UCSD-AML1 (cell line): ENCODE data around the gene CLEC7A.
A peak's percentile ranks its signal among the peaks of the same experiment; 100 is the strongest.

Experiments used
- DNase-seq: peaks from one replicate; lab custom pipeline; 2025; ENCODE audit not compliant: unreplicated experiment; lab: John Stamatoyannopoulos, UW

CLEC7A gene

GRCh38 chr12:10097521-10097920 is 32.5 kb downstream of the CLEC7A start:
- DNase-seq: no peak

- DNase-seq: no peak
These were observed 34.0 kb downstream of the CLEC7A start for GRCh38 chr12:10095971-10096370.

- no peak for DNase-seq
These were observed 35.2 kb downstream of the CLEC7A start for GRCh38 chr12:10094646-10095395.

GRCh38 chr12:10088955-10089900 is 40.8 kb downstream of the CLEC7A start:
- DNase-seq: no peak

- DNase-seq: no peak
These were observed 42.0 kb downstream of the CLEC7A start for GRCh38 chr12:10088031-10088430.

- DNase-seq: no peak
These were observed 43.6 kb downstream of the CLEC7A start for GRCh38 chr12:10086387-10086786.

- no peak for DNase-seq
These were observed 45.3 kb downstream of the CLEC7A start for GRCh38 chr12:10084733-10085132.

- DNase-seq: peak; percentile 66
These were observed 47.7 kb downstream of the CLEC7A start for GRCh38 chr12:10082117-10082874.

- DNase-seq: no peak
These were observed 54.5 kb downstream of the CLEC7A start for GRCh38 chr12:10075451-10075850.

- no peak for DNase-seq
These were observed 56.7 kb downstream of the CLEC7A start for GRCh38 chr12:10073261-10073660.

- DNase-seq: no peak
These were observed 57.9 kb downstream of the CLEC7A start for GRCh38 chr12:10072131-10072530.

GRCh38 chr12:10070380-10070779 is 59.6 kb downstream of the CLEC7A start:
- DNase-seq: no peak

GRCh38 chr12:10069976-10070375 is 60.0 kb downstream of the CLEC7A start:
- no peak for DNase-seq

- DNase-seq: peak; percentile 21
These were observed 60.9 kb downstream of the CLEC7A start for GRCh38 chr12:10069099-10069498.

- DNase-seq: no peak
These were observed 61.4 kb downstream of the CLEC7A start for GRCh38 chr12:10068644-10069043.

GRCh38 chr12:10067942-10068341 is 62.1 kb downstream of the CLEC7A start:
- DNase-seq: peak; percentile 20

- DNase-seq: no peak
These were observed 62.7 kb downstream of the CLEC7A start for GRCh38 chr12:10067264-10067663.
